MM.1S (cell line): ENCODE measurements around the gene ZBED2.

Experiments used
- DNase-seq: peaks from one replicate; pipeline ENCODE4 v3.0.0-alpha.2; 2015
- H2AFZ ChIP-seq: fragments of 300-600 bp; sonication (generic); 2 replicates; pipeline ENCODE4 v1.6.0; 2016; ENCODE audit warnings: antibody characterized with exemption, low read length
- H3F3A ChIP-seq: fragments of 300-600 bp; sonication (generic); 2 replicates; pipeline ENCODE4 v1.6.1; 2016; ENCODE audit warnings: mild to moderate bottlenecking, antibody characterized with exemption, low read length, moderate library complexity, mixed read lengths; ENCODE audit not compliant: insufficient read depth
- H3K27ac ChIP-seq: fragments of 300-600 bp; sonication (generic); 2 replicates; pipeline ENCODE4 v1.5.1; 2016; ENCODE audit warnings: mild to moderate bottlenecking, low read length
- H3K27me3 ChIP-seq: fragments of 300-600 bp; sonication (generic); replicated peaks from 2 replicates; pipeline ENCODE4 v1.6.0; 2016; ENCODE audit warnings: low read length; ENCODE audit not compliant: insufficient read depth
- H3K36me3 ChIP-seq: fragments of 300-600 bp; sonication (generic); replicated peaks from 2 replicates; pipeline ENCODE4 v1.6.1; 2016; ENCODE audit warnings: mild to moderate bottlenecking, low read length, mixed read lengths; ENCODE audit not compliant: insufficient read depth
- H3K4me1 ChIP-seq: fragments of 300-600 bp; sonication (generic); 2 replicates; pipeline ENCODE4 v1.6.1; 2016; ENCODE audit warnings: low read length, mixed read lengths
- H3K4me2 ChIP-seq: fragments of 300-600 bp; sonication (generic); 2 replicates; pipeline ENCODE4 v1.6.0; 2016; ENCODE audit warnings: low read depth, low read length
- H3K4me3 ChIP-seq: fragments of 300-600 bp; sonication (generic); 2 replicates; pipeline ENCODE4 v1.5.1; 2016; ENCODE audit warnings: low read length, mixed read lengths
- H3K79me2 ChIP-seq: fragments of 300-600 bp; sonication (generic); 2 replicates; pipeline ENCODE4 v1.6.1; 2016; ENCODE audit warnings: mixed run types, low read length, mixed read lengths
- H3K9ac ChIP-seq: fragments of 300-600 bp; sonication (generic); 2 replicates; pipeline ENCODE4 v1.6.1; 2016; ENCODE audit warnings: low read length, mixed read lengths
- H3K9me2 ChIP-seq: fragments of 300-600 bp; sonication (generic); replicated peaks from 2 replicates; pipeline ENCODE4 v1.6.1; 2016; ENCODE audit warnings: mild to moderate bottlenecking, low read length, mixed read lengths; ENCODE audit not compliant: insufficient read depth
- H3K9me3 ChIP-seq: fragments of 300-600 bp; sonication (generic); replicated peaks from 2 replicates; pipeline ENCODE4 v1.6.1; 2016; ENCODE audit warnings: mild to moderate bottlenecking, low read length, mixed read lengths; ENCODE audit not compliant: insufficient read depth
- H4K20me1 ChIP-seq: fragments of 300-600 bp; sonication (generic); 2 replicates; pipeline ENCODE4 v1.6.1; 2016; ENCODE audit warnings: mild to moderate bottlenecking, low read length, moderate library complexity, mixed read lengths; ENCODE audit not compliant: insufficient read depth
- CTCF ChIP-seq: fragments of 300-600 bp; sonication (generic); IDR thresholded peaks from 2 replicates; pipeline ENCODE4 v1.5.1; 2016; ENCODE audit warnings: antibody characterized with exemption, low read length, mixed read lengths
- EZH2 ChIP-seq: fragments of 300-600 bp; sonication (generic); optimal IDR thresholded peaks from 2 replicates; pipeline ENCODE3; 2017; ENCODE audit warnings: low read depth, mild to moderate bottlenecking, antibody characterized with exemption, low read length, mixed read lengths
- EZH2phosphoT487 ChIP-seq: fragments of 300-600 bp; sonication (generic); IDR thresholded peaks from 2 replicates; pipeline ENCODE4 v1.6.1; 2018; ENCODE audit warnings: antibody characterized with exemption, low read length

Gene ZBED2

GRCh38 chr3:111593666-111594065 lies 1.5 kb downstream of the ZBED2 start:
- no peaks in the 10 kb centered on the region for H3K4me1 ChIP-seq
- DNase-seq: no peak
- no peaks in the 10 kb centered on the region for H3K27me3 ChIP-seq
- H3K4me2 ChIP-seq: no peak overlapping the region
- H3K9me3 ChIP-seq: no peaks in the 10 kb centered on the region
- H4K20me1 ChIP-seq: no peaks in the 10 kb centered on the region
- H3K79me2 ChIP-seq: no peaks in the 10 kb centered on the region
- H3K9me2 ChIP-seq: no peaks in the 10 kb centered on the region
- no peak overlapping the region for H2AFZ ChIP-seq
- H3F3A ChIP-seq: no peaks in the 10 kb centered on the region
- no peak overlapping the region for H3K9ac ChIP-seq
- H3K36me3 ChIP-seq: no peaks in the 10 kb centered on the region
- H3K4me3 ChIP-seq: no peak overlapping the region
- no peak overlapping the region for H3K27ac ChIP-seq
- TF ChIP-seq CTCF (no peak), EZH2 (no peak), EZH2phosphoT487 (no peak)

GRCh38 chr3:111592936-111593335 lies 2.2 kb downstream of the ZBED2 start:
- DNase-seq: no peak
- no peak overlapping the region for H3K4me3 ChIP-seq
- no peaks in the 10 kb centered on the region for H3K27me3 ChIP-seq
- H3K36me3 ChIP-seq: no peaks in the 10 kb centered on the region
- no peaks in the 10 kb centered on the region for H3F3A ChIP-seq
- no peaks in the 10 kb centered on the region for H3K4me1 ChIP-seq
- H3K27ac ChIP-seq: no peak overlapping the region
- no peak for TF ChIP-seq EZH2phosphoT487
- no peak for TF ChIP-seq EZH2
- TF ChIP-seq CTCF: no peak
- H3K9me2 ChIP-seq: no peaks in the 10 kb centered on the region
- H3K9ac ChIP-seq: no peak overlapping the region
- no peaks in the 10 kb centered on the region for H4K20me1 ChIP-seq
- no peak overlapping the region for H2AFZ ChIP-seq
- H3K4me2 ChIP-seq: no peak overlapping the region
- H3K79me2 ChIP-seq: no peaks in the 10 kb centered on the region
- H3K9me3 ChIP-seq: no peaks in the 10 kb centered on the region

- no peaks in the 10 kb centered on the region for H4K20me1 ChIP-seq
- no peaks in the 10 kb centered on the region for H3F3A ChIP-seq
- no peak overlapping the region for H3K27ac ChIP-seq
Measured at GRCh38 chr3:111592143-111592542, 3.0 kb downstream of the ZBED2 start.

GRCh38 chr3:111591555-111591954 lies 3.6 kb downstream of the ZBED2 start:
- no peaks in the 10 kb centered on the region for H3K79me2 ChIP-seq
- H2AFZ ChIP-seq: no peak overlapping the region
- H3F3A ChIP-seq: no peaks in the 10 kb centered on the region
- H3K36me3 ChIP-seq: no peaks in the 10 kb centered on the region
- no peaks in the 10 kb centered on the region for H3K9me2 ChIP-seq
- no peaks in the 10 kb centered on the region for H3K9me3 ChIP-seq
- no peaks in the 10 kb centered on the region for H4K20me1 ChIP-seq
- H3K9ac ChIP-seq: no peak overlapping the region
- TF ChIP-seq EZH2: no peak
- TF ChIP-seq EZH2phosphoT487: no peak
- TF ChIP-seq CTCF: no peak
- H3K27me3 ChIP-seq: no peaks in the 10 kb centered on the region
- no peak for DNase-seq
- H3K4me1 ChIP-seq: no peaks in the 10 kb centered on the region
- H3K27ac ChIP-seq: no peak overlapping the region
- no peak overlapping the region for H3K4me2 ChIP-seq
- no peak overlapping the region for H3K4me3 ChIP-seq

More at GRCh38 chr3:111592143-111592542, 3.0 kb downstream of the ZBED2 start:
- Histone ChIP-seq H3K36me3 (no peaks in the 10 kb centered on the region), H3K9me3 (no peaks in the 10 kb centered on the region), H3K4me1 (no peaks in the 10 kb centered on the region), H3K79me2 (no peaks in the 10 kb centered on the region), H3K9me2 (no peaks in the 10 kb centered on the region), H3K4me2 (no peak overlapping the region), H3K9ac (no peak overlapping the region), H3K27me3 (no peaks in the 10 kb centered on the region), H2AFZ (no peak overlapping the region), H3K4me3 (no peak overlapping the region)
- no peak for DNase-seq
- TF ChIP-seq EZH2phosphoT487: no peak
